ENCODE data around the gene HOMER1. TPM values are rescaled to one million over a fixed set of nuclear protein-coding genes. Genes with fewer than 3 reads are reported as not detected.

HOMER1 gene
- total RNA-seq, 1 experiment from 2014 or later, result 9.1 TPM

DNA sequence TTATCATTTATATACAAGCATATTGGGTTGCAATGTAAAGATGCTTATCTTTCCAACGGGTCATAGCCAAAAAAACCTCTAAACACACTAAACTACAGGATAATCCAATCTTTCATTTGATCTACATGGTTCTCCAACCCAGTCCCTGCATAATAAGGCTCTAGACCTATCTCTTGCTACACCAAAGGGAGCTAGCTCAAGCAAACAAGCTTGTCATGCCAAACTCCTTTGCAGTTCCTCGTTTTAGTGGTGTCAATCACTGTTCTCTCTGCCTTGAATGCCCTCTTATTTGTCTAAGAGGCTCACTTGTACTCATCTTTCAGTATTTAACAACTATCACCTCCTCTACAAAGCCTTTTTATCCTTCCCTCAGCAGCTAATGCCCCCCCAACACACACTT lies 5.6 kb downstream of the HOMER1 start:
- Histone ChIP-seq H2AFZ (ENCODE audit: low read length) (no peak overlapping the region), H3F3A (ENCODE audit: low read length, unreplicated experiment) (no peaks in the 10 kb centered on the region), H3K4me2 (ENCODE audit: low read length) (peak overlapping the region; percentile 98), H3K36me3 (ENCODE audit: low read depth, low read length) (no peaks in the 10 kb centered on the region), H3K79me2 (ENCODE audit: low read length) (peaks cover 92% of the 10 kb centered on the region), H3K9me2 (replicated peaks; ENCODE audit: low read length) (no peaks in the 10 kb centered on the region), H4K20me1 (ENCODE audit: low read length) (peaks cover 11% of the 10 kb centered on the region; the same call in 1 of the 2 replicates), H3K4me3 (ENCODE audit: low read length) (no peak overlapping the region; the same call in 1 of the 2 replicates), H3K9me3 (ENCODE audit: low read length) (no peaks in the 10 kb centered on the region), H3K27ac (ENCODE audit: low read length) (no peak overlapping the region), H3K4me1 (ENCODE audit: insufficient read depth, low read length) (peaks cover 64% of the 10 kb centered on the region), H3K27me3 (ENCODE audit: low read length) (no peaks in the 10 kb centered on the region), H3K9ac (ENCODE audit: low read length) (no peak overlapping the region)
- ATAC-seq, result peak; percentile 6; the same call in 1 of the 2 replicates
- BruUV-seq (replicated peaks), result no TSS peak
- TF ChIP-seq EZH2phosphoT487 (IDR thresholded peaks at IDR 0.05; ENCODE audit: borderline replicate concordance, low read length) (no peak), EZH2 (IDR thresholded peaks at IDR 0.05; ENCODE audit: low read length, unreplicated experiment) (no peak)
- TF ChIP-seq, protein P1, sequence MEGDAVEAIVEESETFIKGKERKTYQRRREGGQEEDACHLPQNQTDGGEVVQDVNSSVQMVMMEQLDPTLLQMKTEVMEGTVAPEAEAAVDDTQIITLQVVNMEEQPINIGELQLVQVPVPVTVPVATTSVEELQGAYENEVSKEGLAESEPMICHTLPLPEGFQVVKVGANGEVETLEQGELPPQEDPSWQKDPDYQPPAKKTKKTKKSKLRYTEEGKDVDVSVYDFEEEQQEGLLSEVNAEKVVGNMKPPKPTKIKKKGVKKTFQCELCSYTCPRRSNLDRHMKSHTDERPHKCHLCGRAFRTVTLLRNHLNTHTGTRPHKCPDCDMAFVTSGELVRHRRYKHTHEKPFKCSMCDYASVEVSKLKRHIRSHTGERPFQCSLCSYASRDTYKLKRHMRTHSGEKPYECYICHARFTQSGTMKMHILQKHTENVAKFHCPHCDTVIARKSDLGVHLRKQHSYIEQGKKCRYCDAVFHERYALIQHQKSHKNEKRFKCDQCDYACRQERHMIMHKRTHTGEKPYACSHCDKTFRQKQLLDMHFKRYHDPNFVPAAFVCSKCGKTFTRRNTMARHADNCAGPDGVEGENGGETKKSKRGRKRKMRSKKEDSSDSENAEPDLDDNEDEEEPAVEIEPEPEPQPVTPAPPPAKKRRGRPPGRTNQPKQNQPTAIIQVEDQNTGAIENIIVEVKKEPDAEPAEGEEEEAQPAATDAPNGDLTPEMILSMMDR (conservative IDR thresholded peaks at IDR 0.05; ENCODE audit: low read depth, low read length), result no peak
- intact Hi-C loops (cut with micrococcal nuclease), result loop anchor here (10.0 kb wide), 1 partner anchor 374 kb away; no protein-coding TSS in a partner anchor
- DNase-seq, result peak; percentile 36
- CTCF ChIA-PET, result no interaction called here
- POLR2A ChIA-PET (ENCODE audit: unreplicated experiment), result interaction anchor here (0.6 kb wide), 2 partner anchors 10 to 188 kb away, joined by 3 to 7 read pairs; no protein-coding TSS in a partner anchor

DNA sequence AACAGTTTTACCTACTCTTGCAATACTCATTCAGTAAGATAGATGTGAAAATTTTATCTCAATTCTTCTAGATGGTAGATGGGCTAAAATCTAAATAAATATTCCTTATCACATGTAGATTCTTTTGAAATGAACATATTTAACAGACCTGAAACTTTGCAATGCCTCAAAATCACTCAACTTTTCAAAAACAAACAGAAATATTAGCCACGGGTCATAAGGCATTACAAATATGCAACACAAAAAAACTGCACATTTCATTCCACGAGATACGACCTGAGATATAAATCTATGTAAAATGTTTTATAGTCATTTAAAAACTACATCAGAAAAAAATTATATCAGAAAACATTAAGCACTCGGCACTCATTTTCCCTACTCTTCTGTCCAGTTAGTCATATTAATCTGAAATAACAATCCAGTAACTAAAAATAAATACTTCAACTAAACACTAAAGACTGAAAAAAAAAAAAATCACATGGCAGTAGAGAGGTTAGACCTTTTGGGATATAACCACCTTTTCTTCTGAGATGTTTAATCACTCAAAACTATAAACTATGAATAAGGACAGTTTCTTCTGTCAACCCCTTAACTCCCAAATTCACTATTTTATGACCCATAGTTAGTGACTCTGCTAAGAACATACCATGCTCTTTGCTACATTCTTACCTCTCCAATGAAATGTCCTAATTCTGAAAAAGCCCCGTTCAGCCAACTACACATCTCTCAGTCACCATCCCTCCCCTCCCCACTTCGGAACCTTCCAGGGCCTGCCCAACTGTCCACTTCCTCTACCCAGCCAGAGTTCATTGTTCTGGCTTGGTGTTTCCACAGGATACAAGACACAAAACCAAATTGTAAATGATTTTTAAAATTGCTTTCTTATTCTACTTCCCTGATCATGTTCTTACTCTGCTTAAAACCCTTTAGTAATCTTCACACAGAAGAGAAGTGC lies 6.4 kb downstream of the HOMER1 start:
- no TSS peak for BruUV-seq (replicated peaks)
- TF ChIP-seq EZH2phosphoT487 (IDR thresholded peaks at IDR 0.05; ENCODE audit: borderline replicate concordance, low read length) (no peak), EZH2 (IDR thresholded peaks at IDR 0.05; ENCODE audit: low read length, unreplicated experiment) (no peak)
- TF ChIP-seq, protein P1 (conservative IDR thresholded peaks at IDR 0.05; ENCODE audit: low read depth, low read length), result no peak
- Histone ChIP-seq H3K9me3 (ENCODE audit: low read length) (no peaks in the 10 kb centered on the region), H4K20me1 (ENCODE audit: low read length) (peaks cover 11% of the 10 kb centered on the region; the same call in 1 of the 2 replicates), H3K27ac (ENCODE audit: low read length) (peak overlapping the region; percentile 7; the same call in 1 of the 2 replicates), H3K9me2 (replicated peaks; ENCODE audit: low read length) (no peaks in the 10 kb centered on the region), H2AFZ (ENCODE audit: low read length) (no peak overlapping the region), H3K36me3 (ENCODE audit: low read depth, low read length) (no peaks in the 10 kb centered on the region), H3K4me3 (ENCODE audit: low read length) (peak overlapping the region; percentile 5; the same call in 1 of the 2 replicates), H3K4me1 (ENCODE audit: insufficient read depth, low read length) (peaks cover 64% of the 10 kb centered on the region), H3K9ac (ENCODE audit: low read length) (no peak overlapping the region), H3K27me3 (ENCODE audit: low read length) (no peaks in the 10 kb centered on the region), H3F3A (ENCODE audit: low read length, unreplicated experiment) (no peaks in the 10 kb centered on the region), H3K4me2 (ENCODE audit: low read length) (peak overlapping the region; percentile 98), H3K79me2 (ENCODE audit: low read length) (peaks cover 90% of the 10 kb centered on the region)
- POLR2A ChIA-PET (ENCODE audit: unreplicated experiment), result interaction anchor here (0.6 kb wide), 2 partner anchors 9 to 187 kb away, joined by 3 to 7 read pairs; no protein-coding TSS in a partner anchor
- ATAC-seq (no peak), DNase-seq (no peak)
- CTCF ChIA-PET, result no interaction called here
- intact Hi-C loops (cut with micrococcal nuclease), result loop anchor here (10.0 kb wide), 1 partner anchor 373 kb away; no protein-coding TSS in a partner anchor
